ENCODE measurements around the gene MEIKIN.

GRCh38 chr5:131767891-131768290 lies 177.6 kb downstream of the MEIKIN start:
- TF ChIP-seq CTCF (IDR thresholded peaks at IDR 0.05) (no peak), EZH2 (IDR thresholded peaks at IDR 0.05) (no peak), EZH2phosphoT487 (IDR thresholded peaks at IDR 0.05) (no peak)
